Activated CD4-positive, alpha-beta T cell treated with anti-CD3 and anti-CD28 coated beads for 48 hours (primary cell): Measurements from ENCODE around the gene FN3K.
"Not testable (repeated sequence)": the region's sequence is repeated elsewhere in the genome, so short reads cannot be mapped to it uniquely, and the experiment has no call there.

Source experiments
- DNase-seq: peaks from one replicate; pipeline ENCODE4 v3.0.0-alpha.2; 2020

Gene FN3K

GRCh38 chr17:82775001-82775823, 39.8 kb downstream of the FN3K start:
- DNase-seq = peak; percentile 51

GRCh38 chr17:82776454-82776853, 41.0 kb downstream of the FN3K start:
- no peak for DNase-seq

GRCh38 chr17:82777778-82778375, 42.5 kb downstream of the FN3K start:
- not testable (repeated sequence) for DNase-seq

GRCh38 chr17:82779541-82779940, 44.1 kb downstream of the FN3K start:
- no peak for DNase-seq

- no peak for DNase-seq
Measured at GRCh38 chr17:82780195-82780594, 44.8 kb downstream of the FN3K start.

- DNase-seq = no peak
Measured at GRCh38 chr17:82780971-82781893, 45.8 kb downstream of the FN3K start.

GRCh38 chr17:82781894-82782274, 46.5 kb downstream of the FN3K start:
- peak; percentile 86 for DNase-seq

GRCh38 chr17:82782657-82783207, 47.3 kb downstream of the FN3K start:
- no peak for DNase-seq

- DNase-seq = no peak
Measured at GRCh38 chr17:82783498-82783897, 48.1 kb downstream of the FN3K start.

GRCh38 chr17:82785581-82785980, 50.2 kb downstream of the FN3K start:
- DNase-seq = not testable (repeated sequence)

- DNase-seq = no peak
Measured at GRCh38 chr17:82786427-82786826, 51.0 kb downstream of the FN3K start.

- no peak for DNase-seq
Measured at GRCh38 chr17:82787081-82787848, 51.9 kb downstream of the FN3K start.

- DNase-seq = no peak
Measured at GRCh38 chr17:82788206-82789001, 53.0 kb downstream of the FN3K start.

GRCh38 chr17:82789051-82789592, 53.7 kb downstream of the FN3K start:
- no peak for DNase-seq

GRCh38 chr17:82789806-82790205, 54.4 kb downstream of the FN3K start:
- no peak for DNase-seq

- no peak for DNase-seq
Measured at GRCh38 chr17:82790391-82790790, 55.0 kb downstream of the FN3K start.

GRCh38 chr17:82791532-82791931, 56.1 kb downstream of the FN3K start:
- no peak for DNase-seq

- no peak for DNase-seq
Measured at GRCh38 chr17:82793974-82794630, 58.7 kb downstream of the FN3K start.

GRCh38 chr17:82794781-82795482, 59.5 kb downstream of the FN3K start:
- no peak for DNase-seq

GRCh38 chr17:82795615-82796014, 60.2 kb downstream of the FN3K start:
- no peak for DNase-seq
